ENCODE measurements around the gene PKNOX1. TPM values are rescaled to one million over a fixed set of nuclear protein-coding genes. Genes with fewer than 3 reads are reported as not detected.
"Not testable (repeated sequence)": the region's sequence is repeated elsewhere in the genome, so short reads cannot be mapped to it uniquely, and the experiment has no call there.

The PKNOX1 gene
- polyA plus RNA-seq, 3 donors = 9.2 to 11.8 (median 9.9) TPM

DNA sequence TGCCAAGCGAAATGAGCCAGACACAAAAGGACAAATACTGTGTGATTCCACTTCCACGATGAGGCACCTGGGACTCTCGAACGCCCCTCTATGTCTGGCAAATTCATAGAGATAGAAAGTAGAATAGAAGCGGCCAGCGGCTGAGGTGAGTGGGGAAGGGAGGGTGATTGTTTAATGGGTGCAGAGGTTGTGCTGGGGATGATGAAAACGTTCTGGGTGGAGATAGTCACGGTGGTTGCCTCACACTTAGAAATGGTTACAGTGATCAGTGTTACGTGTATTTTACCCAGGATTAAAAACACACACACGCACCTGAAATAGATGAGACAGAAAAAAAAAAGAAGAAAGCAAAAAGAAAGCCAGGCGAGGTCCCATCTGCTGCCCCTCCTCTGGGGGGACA, 98.4 kb downstream of the PKNOX1 start:
- H3K4me3 Mint-ChIP-seq; intact Hi-C loops (cut with micrococcal nuclease); H4K20me1 ChIP-seq (ENCODE audit: insufficient read depth, low read length); H3K79me2 ChIP-seq (ENCODE audit: insufficient read depth, low read length); H3K27ac ChIP-seq (ENCODE audit: low read depth in 1 of 2, low read length in 2 of 2); H2AFZ ChIP-seq (ENCODE audit: insufficient read depth, low read depth, low read length, poor library complexity, severe bottlenecking); H3K9me3 ChIP-seq (replicated peaks in 1 of 2; ENCODE audit: control insufficient read depth in 1 of 2, insufficient read depth in 1 of 2, low read length in 2 of 2); H3K36me3 ChIP-seq (replicated peaks in 1 of 2; ENCODE audit: control insufficient read depth in 1 of 2, insufficient read depth in 2 of 2, low read length in 2 of 2); DNase-seq; H3K27me3 ChIP-seq (ENCODE audit: control insufficient read depth in 2 of 2, insufficient read depth in 2 of 2, low read length in 2 of 2); H3K36me3 Mint-ChIP-seq; H3K4me1 Mint-ChIP-seq; H3K4me1 ChIP-seq (ENCODE audit: control insufficient read depth in 1 of 2, insufficient read depth in 2 of 2, low read length in 2 of 2); H3K9ac ChIP-seq (ENCODE audit: insufficient read depth, low read length, poor library complexity, severe bottlenecking); H3K4me3 ChIP-seq (replicated peaks in 1 of 3; ENCODE audit: low read depth in 2 of 3, low read length in 3 of 3); H3K9me3 Mint-ChIP-seq; H3K27me3 Mint-ChIP-seq (ENCODE audit: low read depth in 3 of 3); H3K27ac Mint-ChIP-seq; H3K4me2 ChIP-seq (replicated peaks; ENCODE audit: extremely low read depth, low read length, poor library complexity, severe bottlenecking): not testable (repeated sequence)
- WGBS (ENCODE audit: insufficient coverage) = no CpG with 5 or more reads among the region's 11 CpGs

DNA sequence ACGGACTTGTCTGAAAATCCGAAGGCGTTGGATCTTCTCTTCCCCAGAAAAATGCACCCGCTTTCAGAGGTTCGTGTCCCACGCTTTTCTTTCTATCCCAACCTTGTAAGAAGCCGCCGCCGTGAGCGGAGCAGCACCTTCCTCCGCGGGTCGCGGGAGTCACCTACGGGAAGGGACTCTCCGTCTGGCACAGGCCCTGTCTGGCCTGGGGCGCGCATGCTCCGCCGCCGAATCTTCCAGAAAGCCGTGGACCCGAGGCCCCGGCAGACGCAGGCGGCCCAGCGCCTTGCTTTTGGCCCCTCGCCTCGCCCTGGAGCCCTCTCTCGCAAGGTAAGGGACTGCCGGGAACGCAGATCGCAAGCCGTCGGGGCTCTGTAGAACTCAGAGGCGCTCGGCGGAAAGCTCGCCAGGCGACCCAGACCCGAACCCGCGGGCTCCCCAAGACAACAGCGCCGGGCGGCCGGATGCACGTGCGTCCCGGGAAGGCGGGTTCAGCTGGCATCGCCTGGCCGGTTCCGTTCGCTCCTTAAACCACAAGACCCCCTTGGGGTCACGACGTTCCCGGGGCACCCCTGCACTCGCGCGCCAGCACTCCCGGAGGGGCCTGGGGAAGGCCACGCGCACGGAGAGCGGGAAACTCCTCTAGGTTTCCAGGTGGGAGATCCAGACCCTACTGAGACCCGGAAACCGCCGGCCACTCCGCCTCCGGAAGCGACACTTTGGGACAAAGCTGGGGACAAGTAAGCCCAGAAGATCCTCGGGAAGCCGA, 100.2 kb downstream of the PKNOX1 start:
- H3K36me3 Mint-ChIP-seq; H3K27me3 Mint-ChIP-seq (ENCODE audit: low read depth in 3 of 3); H3K27me3 ChIP-seq (ENCODE audit: control insufficient read depth in 2 of 2, insufficient read depth in 2 of 2, low read length in 2 of 2); H4K20me1 ChIP-seq (ENCODE audit: insufficient read depth, low read length); H3K27ac Mint-ChIP-seq; H3K27ac ChIP-seq (ENCODE audit: low read depth in 1 of 2, low read length in 2 of 2); H3K4me3 Mint-ChIP-seq; H3K9me3 ChIP-seq (replicated peaks in 1 of 2; ENCODE audit: control insufficient read depth in 1 of 2, insufficient read depth in 1 of 2, low read length in 2 of 2); H3K4me1 Mint-ChIP-seq; H3K4me1 ChIP-seq (ENCODE audit: control insufficient read depth in 1 of 2, insufficient read depth in 2 of 2, low read length in 2 of 2); H3K9me3 Mint-ChIP-seq; H3K79me2 ChIP-seq (ENCODE audit: insufficient read depth, low read length); H3K9ac ChIP-seq (ENCODE audit: insufficient read depth, low read length, poor library complexity, severe bottlenecking); DNase-seq; intact Hi-C loops (cut with micrococcal nuclease); H2AFZ ChIP-seq (ENCODE audit: insufficient read depth, low read depth, low read length, poor library complexity, severe bottlenecking); H3K4me3 ChIP-seq (replicated peaks in 1 of 3; ENCODE audit: low read depth in 2 of 3, low read length in 3 of 3); H3K36me3 ChIP-seq (replicated peaks in 1 of 2; ENCODE audit: control insufficient read depth in 1 of 2, insufficient read depth in 2 of 2, low read length in 2 of 2); H3K4me2 ChIP-seq (replicated peaks; ENCODE audit: extremely low read depth, low read length, poor library complexity, severe bottlenecking): not testable (repeated sequence)
- no CpG with 5 or more reads among the region's 74 CpGs for WGBS (ENCODE audit: insufficient coverage)

DNA sequence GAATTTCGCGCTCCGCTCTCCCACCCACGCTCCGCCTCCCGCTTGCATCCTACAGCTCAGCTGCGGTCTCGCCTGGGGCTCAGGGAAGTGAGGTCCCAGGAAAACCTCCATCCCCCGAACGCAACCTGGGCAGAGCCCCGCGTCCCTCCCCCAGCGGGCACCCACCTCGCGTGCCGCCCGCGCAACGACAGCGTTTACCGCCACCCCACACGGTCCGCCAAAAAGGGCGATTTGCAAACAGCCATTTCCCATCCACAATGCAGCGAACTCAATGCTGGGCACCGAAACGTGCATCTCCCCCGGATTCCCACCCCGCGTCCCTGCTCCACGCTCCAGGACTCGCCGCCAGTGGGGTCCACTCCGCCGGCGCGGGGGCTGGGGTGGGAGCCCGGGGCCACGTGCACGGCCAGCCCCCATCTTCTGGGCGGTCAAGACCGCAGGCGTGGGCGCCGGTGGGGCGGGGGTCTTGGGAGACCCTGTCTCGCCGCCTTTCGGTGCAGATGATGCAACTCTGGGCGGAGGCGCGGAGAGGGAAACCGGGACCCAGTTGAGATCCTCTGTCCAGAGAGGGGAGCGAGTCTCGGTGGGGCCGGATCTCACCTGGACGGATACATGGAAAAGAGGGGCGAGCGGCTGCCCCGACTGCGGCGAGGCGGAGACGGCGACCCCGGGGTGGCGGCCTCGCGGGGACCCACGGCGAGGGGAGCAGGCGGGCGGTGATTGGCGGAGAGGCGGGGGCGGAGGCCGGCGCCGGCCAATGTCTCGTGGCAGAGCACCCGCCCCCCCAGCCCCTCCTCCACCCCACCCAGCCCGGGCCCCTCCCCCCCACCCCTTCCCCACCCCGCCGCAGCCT, 101.0 kb downstream of the PKNOX1 start, which contains the start of gene CBS:
Gene CBS (minus strand): TSS at position 666 of the 853 bp plus-strand sequence. CDS start 3,642 bp downstream, outside the sequence.
- H3K4me3 ChIP-seq (replicated peaks in 1 of 3; ENCODE audit: low read depth in 2 of 3, low read length in 3 of 3); H3K36me3 Mint-ChIP-seq; H3K9ac ChIP-seq (ENCODE audit: insufficient read depth, low read length, poor library complexity, severe bottlenecking); H3K36me3 ChIP-seq (replicated peaks in 1 of 2; ENCODE audit: control insufficient read depth in 1 of 2, insufficient read depth in 2 of 2, low read length in 2 of 2); H3K4me1 Mint-ChIP-seq; H4K20me1 ChIP-seq (ENCODE audit: insufficient read depth, low read length); intact Hi-C loops (cut with micrococcal nuclease); H3K4me3 Mint-ChIP-seq; H3K4me1 ChIP-seq (ENCODE audit: control insufficient read depth in 1 of 2, insufficient read depth in 2 of 2, low read length in 2 of 2); H3K9me3 ChIP-seq (replicated peaks in 1 of 2; ENCODE audit: control insufficient read depth in 1 of 2, insufficient read depth in 1 of 2, low read length in 2 of 2); H2AFZ ChIP-seq (ENCODE audit: insufficient read depth, low read depth, low read length, poor library complexity, severe bottlenecking); H3K27ac Mint-ChIP-seq; DNase-seq; H3K27ac ChIP-seq (ENCODE audit: low read depth in 1 of 2, low read length in 2 of 2); H3K27me3 Mint-ChIP-seq (ENCODE audit: low read depth in 3 of 3); H3K79me2 ChIP-seq (ENCODE audit: insufficient read depth, low read length); H3K27me3 ChIP-seq (ENCODE audit: control insufficient read depth in 2 of 2, insufficient read depth in 2 of 2, low read length in 2 of 2); H3K9me3 Mint-ChIP-seq; H3K4me2 ChIP-seq (replicated peaks; ENCODE audit: extremely low read depth, low read length, poor library complexity, severe bottlenecking): not testable (repeated sequence)
- no CpG with 5 or more reads among the region's 84 CpGs for WGBS (ENCODE audit: insufficient coverage)

DNA sequence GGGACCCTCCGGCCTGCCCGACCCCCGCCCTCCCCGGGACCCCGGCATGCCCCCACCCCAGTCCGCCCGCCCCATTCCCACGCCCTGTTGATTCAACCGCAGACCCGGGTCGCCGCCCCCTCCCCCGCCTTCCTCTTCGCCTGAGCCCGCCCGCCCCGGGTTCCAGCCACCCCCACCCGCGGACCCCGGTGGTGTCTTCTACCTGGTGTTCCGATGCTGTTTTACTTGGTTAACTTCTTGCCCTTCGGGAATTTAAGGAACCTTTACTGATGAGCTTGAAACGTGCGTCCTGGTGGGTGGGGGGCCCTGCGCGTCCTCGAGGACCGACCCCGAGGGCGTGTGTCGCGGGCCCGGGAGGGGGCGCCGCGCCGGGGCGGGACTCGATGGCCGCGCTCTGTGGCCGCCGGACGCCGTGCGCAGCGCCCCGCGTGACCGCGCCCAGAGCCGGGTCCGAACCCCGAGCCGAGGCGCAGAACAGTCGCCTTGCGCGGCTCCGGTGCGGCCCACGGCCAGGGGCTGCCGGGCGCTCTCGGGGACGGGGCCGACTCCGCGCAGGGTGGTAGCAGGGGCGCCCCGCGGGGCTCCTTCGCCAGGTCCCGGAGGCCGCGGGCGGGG, 101.8 kb downstream of the PKNOX1 start:
- H3K27ac Mint-ChIP-seq; H3K4me1 ChIP-seq (ENCODE audit: control insufficient read depth in 1 of 2, insufficient read depth in 2 of 2, low read length in 2 of 2); H2AFZ ChIP-seq (ENCODE audit: insufficient read depth, low read depth, low read length, poor library complexity, severe bottlenecking); H3K9me3 Mint-ChIP-seq; H4K20me1 ChIP-seq (ENCODE audit: insufficient read depth, low read length); H3K27me3 ChIP-seq (ENCODE audit: control insufficient read depth in 2 of 2, insufficient read depth in 2 of 2, low read length in 2 of 2); H3K36me3 ChIP-seq (replicated peaks in 1 of 2; ENCODE audit: control insufficient read depth in 1 of 2, insufficient read depth in 2 of 2, low read length in 2 of 2); H3K4me2 ChIP-seq (replicated peaks; ENCODE audit: extremely low read depth, low read length, poor library complexity, severe bottlenecking); intact Hi-C loops (cut with micrococcal nuclease); DNase-seq; H3K9ac ChIP-seq (ENCODE audit: insufficient read depth, low read length, poor library complexity, severe bottlenecking); H3K79me2 ChIP-seq (ENCODE audit: insufficient read depth, low read length); H3K27ac ChIP-seq (ENCODE audit: low read depth in 1 of 2, low read length in 2 of 2); H3K36me3 Mint-ChIP-seq; H3K4me3 Mint-ChIP-seq; H3K27me3 Mint-ChIP-seq (ENCODE audit: low read depth in 3 of 3); H3K4me1 Mint-ChIP-seq; H3K9me3 ChIP-seq (replicated peaks in 1 of 2; ENCODE audit: control insufficient read depth in 1 of 2, insufficient read depth in 1 of 2, low read length in 2 of 2); H3K4me3 ChIP-seq (replicated peaks in 1 of 3; ENCODE audit: low read depth in 2 of 3, low read length in 3 of 3): not testable (repeated sequence)
- whole genome bisulfite sequencing (ENCODE audit: insufficient coverage) = no CpG with 5 or more reads among the region's 77 CpGs

Data from CD14-positive monocyte (primary cell).